Ovary (tissue), 9 donors: Measurements from ENCODE around the gene NCOA3. TPM values are rescaled to one million over a fixed set of nuclear protein-coding genes. Genes with fewer than 3 reads are reported as not detected.
"Not testable (repeated sequence)": the region's sequence is repeated elsewhere in the genome, so short reads cannot be mapped to it uniquely, and the experiment has no call there.

ENCODE experiments used
- DNase-seq, 5 donors: peaks; one replicate each; pipeline ENCODE4 v3.0.0-alpha.2; 2019 to 2020
- H3K27ac ChIP-seq, 2 donors: fragments of 200-600 bp; one replicate each; pipeline versions ENCODE4 v1.5.1 to v1.8.0; 2019 to 2022
- H3K27me3 ChIP-seq: fragments of 200-600 bp; one replicate; pipeline ENCODE4 v1.8.0; 2022
- H3K36me3 ChIP-seq: fragments of 200-600 bp; sonication (generic); one replicate; pipeline ENCODE4 v1.5.1; 2019
- H3K4me1 ChIP-seq: one replicate; pipeline ENCODE4 v1.8.1; 2013; ENCODE audit warnings: mild to moderate bottlenecking, moderate library complexity; ENCODE audit not compliant: insufficient read depth
- H3K4me3 ChIP-seq: fragments of 200-600 bp; sonication (generic); one replicate; pipeline ENCODE4 v1.5.1; 2017
- H3K9me3 ChIP-seq, 2 donors: fragments of 200-600 bp in 1 of 2; sonication (generic) in 1 of 2; one replicate each; pipeline versions ENCODE4 v1.5.1 to v1.8.1; 2013 to 2019; ENCODE audit warnings: mild to moderate bottlenecking in 1 of 2, moderate library complexity in 1 of 2
- EP300 ChIP-seq: sonication (generic); formaldehyde crosslinking; IDR thresholded peaks from one replicate; pipeline ENCODE4 v1.6.1; 2017; ENCODE audit warnings: antibody characterized with exemption
- POLR2A ChIP-seq: fragments of 450-650 bp; IDR thresholded peaks from one replicate; pipeline ENCODE4 v1.6.1; 2017; ENCODE audit warnings: antibody characterized with exemption, mild to moderate bottlenecking, moderate library complexity
- WGBS, 3 donors: extraction: QIAGEN DNeasy Blood & Tissue Kit in 1 of 3; methylation state at CpG; one replicate each; pipeline versions ENCODE4 v1.1.5 to v1.1.7; 2013 to 2017; 5-methylcytosine and 5-hydroxymethylcytosine counted together
- intact Hi-C, 4 donors: fragments of 100-400 bp; cut with DNase I; formaldehyde crosslinking; loops; one replicate each; pipeline versions ENCODE4 v1.11.0 to v1.15.1; 2022 to 2023
- polyA plus RNA-seq, 2 donors: library from polyadenylated mRNA; stranded (reverse); fragments of 200-250 nt in 1 of 2; fragments of 350-450 nt in 1 of 2; fragmentation: Illumina TruSeq in 1 of 2; extraction: RNeasy Lipid Tissue Mini Kit (QIAGEN cat#74804) in 1 of 2; gene quantifications; one replicate each; pipeline ENCODE4 v1.2.3, GENCODE V29; 2013 to 2014
- total RNA-seq, 7 donors: library from RNA; depleted of rRNA in 2 of 7; stranded (reverse); fragments of >200 nt in 2 of 7; fragmentation: NEBNext Ultra II Directional in 3 of 7; extraction: Animal tissue kit (Norgen Biotek cat#: 25700) in 3 of 7; gene quantifications; one replicate each; pipeline versions ENCODE4 v1.1.0 to v1.2.4, GENCODE V29; 2016 to 2023
- TF ChIP-seq, protein P1 (sequence below), 3 donors: fragments of 450-650 bp in 2 of 3; fragments of 200-600 bp in 1 of 3; IDR thresholded peaks; one replicate each; pipeline versions ENCODE4 v1.5.1 to v1.8.0; 2016 to 2022; ENCODE audit warnings: antibody characterized with exemption in 3 of 3, mild to moderate bottlenecking in 1 of 3
- donor health status: DM: no; HTN: no; CAD: no; lungs with moderate emphysema.
- donor health status: DM: no; HTN: no; CAD: no.
- donor health status: Bipolar disorder and iron deficiency.
- donor health status: DM: yes; HTN: yes; CAD: no.
- donor health status: DM: no; HTN: no; CAD: no.
- donor health status: DM: yes; HTN: yes; CAD: no.

NCOA3 gene
- total and polyA plus RNA-seq, 9 donors, result 8.2 to 32.4 (median 25.7) TPM

DNA sequence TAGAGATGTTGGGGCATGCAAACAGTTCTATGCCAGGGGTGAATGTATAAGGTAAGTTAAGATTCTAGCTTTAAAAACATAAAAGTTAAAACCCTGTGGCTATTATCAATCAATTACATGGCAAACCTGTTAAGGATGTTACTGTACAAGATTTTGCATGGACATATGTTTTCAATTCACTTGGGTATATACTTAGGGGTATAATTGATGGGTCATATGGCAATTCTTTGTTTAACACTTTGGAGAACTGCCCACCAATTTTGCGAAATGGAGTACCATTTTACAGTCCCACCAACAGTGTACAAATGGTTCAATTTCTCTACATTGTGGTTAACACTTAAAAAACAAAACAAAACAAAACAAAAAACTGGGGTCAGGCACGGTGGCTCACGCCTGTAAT lies 9.4 kb upstream of the NCOA3 start:
- Histone ChIP-seq H3K4me3 (no peak overlapping the region), H3K27me3 (no peaks in the 10 kb centered on the region), H3K4me1 (peaks cover 5% of the 10 kb centered on the region), H3K36me3 (no peaks in the 10 kb centered on the region), H3K9me3 (no peaks in the 10 kb centered on the region), H3K27ac (peak overlapping the region in 1 of 2 donors; percentile 36)
- no peak for DNase-seq
- intact Hi-C loops, result loop anchor here in 2 of 4 donors (10.0 kb wide), 2 partner anchors 67 to 107 kb away; no protein-coding TSS in a partner anchor
- 40 to 82% (median 56%) methylated on average over 3 of the region's 3 CpGs for WGBS, 3 donors
- TF ChIP-seq POLR2A (no peak), EP300 (no peak)
- TF ChIP-seq, protein P1, sequence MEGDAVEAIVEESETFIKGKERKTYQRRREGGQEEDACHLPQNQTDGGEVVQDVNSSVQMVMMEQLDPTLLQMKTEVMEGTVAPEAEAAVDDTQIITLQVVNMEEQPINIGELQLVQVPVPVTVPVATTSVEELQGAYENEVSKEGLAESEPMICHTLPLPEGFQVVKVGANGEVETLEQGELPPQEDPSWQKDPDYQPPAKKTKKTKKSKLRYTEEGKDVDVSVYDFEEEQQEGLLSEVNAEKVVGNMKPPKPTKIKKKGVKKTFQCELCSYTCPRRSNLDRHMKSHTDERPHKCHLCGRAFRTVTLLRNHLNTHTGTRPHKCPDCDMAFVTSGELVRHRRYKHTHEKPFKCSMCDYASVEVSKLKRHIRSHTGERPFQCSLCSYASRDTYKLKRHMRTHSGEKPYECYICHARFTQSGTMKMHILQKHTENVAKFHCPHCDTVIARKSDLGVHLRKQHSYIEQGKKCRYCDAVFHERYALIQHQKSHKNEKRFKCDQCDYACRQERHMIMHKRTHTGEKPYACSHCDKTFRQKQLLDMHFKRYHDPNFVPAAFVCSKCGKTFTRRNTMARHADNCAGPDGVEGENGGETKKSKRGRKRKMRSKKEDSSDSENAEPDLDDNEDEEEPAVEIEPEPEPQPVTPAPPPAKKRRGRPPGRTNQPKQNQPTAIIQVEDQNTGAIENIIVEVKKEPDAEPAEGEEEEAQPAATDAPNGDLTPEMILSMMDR (IDR thresholded peaks at IDR 0.05), result no peak

DNA sequence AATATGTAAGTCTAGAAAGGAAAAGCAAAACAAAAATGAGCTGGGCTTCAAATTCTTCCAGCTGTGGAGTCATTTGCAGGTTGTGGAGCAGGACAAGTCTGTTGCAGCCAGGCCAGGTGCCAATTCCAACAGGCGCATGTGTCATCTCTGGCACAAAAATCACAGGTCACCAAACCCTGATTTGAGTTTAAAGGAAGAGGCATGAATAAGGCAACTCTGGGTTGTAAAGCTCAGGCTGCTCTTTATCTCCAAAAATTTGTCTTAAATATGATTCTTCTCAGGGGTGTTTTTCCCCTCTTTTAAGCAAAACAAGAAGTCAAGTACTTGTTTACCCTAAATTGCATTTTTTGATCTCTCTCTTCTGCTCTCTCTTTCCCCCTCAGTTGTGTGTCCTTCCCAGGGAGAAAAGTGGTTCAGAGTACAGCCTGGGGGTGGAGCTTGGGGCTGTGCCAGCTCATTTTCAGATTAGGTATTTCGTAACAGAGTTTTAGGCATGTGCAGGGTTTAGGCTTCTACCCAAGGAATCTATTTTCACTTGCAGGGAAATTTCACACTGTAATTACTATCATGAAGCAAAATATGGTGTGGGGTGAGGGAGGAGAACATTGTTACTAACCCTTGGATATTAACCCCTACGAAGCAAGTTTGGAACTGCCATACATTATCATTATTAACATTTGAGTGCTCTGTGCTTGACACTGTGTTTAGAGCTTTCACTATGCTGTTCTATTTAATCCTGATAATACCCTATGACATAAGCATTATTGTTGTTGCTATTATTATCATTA lies 8.3 kb upstream of the NCOA3 start:
- H3K4me1 ChIP-seq, result peaks cover 5% of the 10 kb centered on the region
- TF ChIP-seq POLR2A, result no peak
- TF ChIP-seq, protein P1 (IDR thresholded peaks at IDR 0.05), result no peak
- TF ChIP-seq EP300, result no peak
- 0 to 2% (median 1%) methylated on average over 3 of the region's 3 CpGs for WGBS, 3 donors
- peak; percentile 93 to 96 (median 95) for DNase-seq
- no peaks in the 10 kb centered on the region for H3K9me3 ChIP-seq
- intact Hi-C loops, result loop anchor here in 2 of 4 donors (10.0 kb wide), 2 partner anchors 69 to 109 kb away; no protein-coding TSS in a partner anchor
- H3K27ac ChIP-seq, result peak overlapping the region in 1 of 2 donors; percentile 36
- no peaks in the 10 kb centered on the region for H3K36me3 ChIP-seq
- H3K4me3 ChIP-seq, result peak overlapping the region; percentile 9
- H3K27me3 ChIP-seq, result no peaks in the 10 kb centered on the region

DNA sequence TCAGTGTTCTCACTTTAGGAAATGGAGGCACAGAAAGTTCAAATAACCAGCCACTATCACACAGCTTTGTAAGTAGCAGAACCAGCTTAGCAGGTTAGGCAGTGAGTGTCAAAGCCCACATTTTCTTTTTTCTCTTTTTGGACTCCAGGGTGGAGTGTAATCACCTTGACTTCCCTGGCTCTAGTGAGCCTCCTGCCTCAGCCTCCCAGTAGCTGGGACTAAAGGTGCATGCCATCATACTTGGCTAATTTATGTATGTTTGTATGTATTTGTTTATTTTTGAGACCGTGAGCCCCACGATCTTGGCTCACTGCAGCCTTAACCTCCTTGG lies 7.8 kb upstream of the NCOA3 start:
- Histone ChIP-seq H3K27ac (no peak overlapping the region), H3K9me3 (no peaks in the 10 kb centered on the region), H3K27me3 (no peaks in the 10 kb centered on the region), H3K4me1 (peaks cover 5% of the 10 kb centered on the region), H3K36me3 (no peaks in the 10 kb centered on the region), H3K4me3 (no peak overlapping the region)
- DNase-seq, result no peak
- intact Hi-C loops, result loop anchor here in 2 of 4 donors (10.0 kb wide), 2 partner anchors 69 to 109 kb away; no protein-coding TSS in a partner anchor
- TF ChIP-seq EP300, result no peak
- no peak for TF ChIP-seq POLR2A
- TF ChIP-seq, protein P1 (IDR thresholded peaks at IDR 0.05), result no peak
- WGBS, 3 donors, result 16 to 38% (median 20%) methylated on average over 2 of the region's 2 CpGs

DNA sequence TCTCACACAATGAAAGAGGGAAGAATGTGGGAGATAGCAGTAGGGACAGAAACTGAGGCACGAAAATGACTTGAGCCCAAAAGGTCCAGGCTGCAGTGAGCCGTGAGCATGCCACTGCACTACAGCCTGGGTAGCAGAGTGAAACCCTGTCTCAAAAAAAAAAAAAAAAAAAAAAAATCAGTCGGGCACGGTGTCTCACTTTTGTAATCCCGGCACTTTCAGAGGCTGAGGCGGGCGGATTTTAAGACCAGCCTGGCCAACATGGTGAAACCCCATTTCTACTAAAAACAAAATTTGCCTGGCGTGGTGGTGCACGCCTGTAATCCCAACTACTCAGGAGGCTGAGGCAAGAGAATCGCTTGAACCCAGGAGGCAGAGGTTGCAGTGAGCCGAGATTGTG lies 7.1 kb upstream of the NCOA3 start:
- not testable (repeated sequence) for DNase-seq, H3K27ac ChIP-seq, H3K9me3 ChIP-seq, H3K4me3 ChIP-seq, H3K36me3 ChIP-seq, H3K27me3 ChIP-seq, H3K4me1 ChIP-seq
- intact Hi-C loops, result loop anchor here in 2 of 4 donors (10.0 kb wide), 2 partner anchors 70 to 110 kb away; no protein-coding TSS in a partner anchor
- 83 to 94% (median 91%) methylated on average over 11 of the region's 11 CpGs for WGBS, 3 donors

DNA sequence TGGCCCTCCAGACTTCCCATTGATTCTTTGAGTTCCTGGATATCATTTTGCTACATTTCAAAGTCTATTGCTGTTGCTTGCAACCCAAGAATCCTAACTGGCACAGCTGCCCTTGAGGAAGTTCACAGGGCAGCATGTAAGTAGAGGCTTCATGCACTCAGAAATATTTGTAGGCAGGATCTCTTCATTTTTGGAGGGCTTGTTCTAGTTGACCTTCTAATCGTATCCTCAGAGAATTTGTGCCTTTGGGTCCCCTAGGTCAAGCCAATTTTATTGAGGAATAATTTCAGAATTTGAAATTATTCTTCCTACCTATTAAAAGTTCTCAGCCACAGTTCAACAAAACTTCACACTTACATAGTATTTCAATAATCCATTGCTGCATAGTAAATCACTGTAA lies 5.6 kb upstream of the NCOA3 start:
- Histone ChIP-seq H3K27ac (no peak overlapping the region), H3K4me1 (peaks cover 5% of the 10 kb centered on the region), H3K36me3 (no peaks in the 10 kb centered on the region), H3K27me3 (no peaks in the 10 kb centered on the region), H3K4me3 (no peak overlapping the region), H3K9me3 (no peaks in the 10 kb centered on the region)
- 92 to 97% (median 93%) methylated on average over 1 of the region's 1 CpG for WGBS, 3 donors
- intact Hi-C loops, result loop anchor here in 2 of 4 donors (10.0 kb wide), 2 partner anchors 71 to 111 kb away; no protein-coding TSS in a partner anchor
- TF ChIP-seq, protein P1 (IDR thresholded peaks at IDR 0.05), result no peak
- TF ChIP-seq EP300, result no peak
- no peak for TF ChIP-seq POLR2A
- DNase-seq, result no peak
